ENCODE results near the gene CHM. TPM values are rescaled to one million over a fixed set of nuclear protein-coding genes. Genes with fewer than 3 reads are reported as not detected.
"Not testable (repeated sequence)": the region's sequence is repeated elsewhere in the genome, so short reads cannot be mapped to it uniquely, and the experiment has no call there.

Gene CHM
- total RNA-seq, 1 donor from 2014 or later, result 13.1 TPM

DNA sequence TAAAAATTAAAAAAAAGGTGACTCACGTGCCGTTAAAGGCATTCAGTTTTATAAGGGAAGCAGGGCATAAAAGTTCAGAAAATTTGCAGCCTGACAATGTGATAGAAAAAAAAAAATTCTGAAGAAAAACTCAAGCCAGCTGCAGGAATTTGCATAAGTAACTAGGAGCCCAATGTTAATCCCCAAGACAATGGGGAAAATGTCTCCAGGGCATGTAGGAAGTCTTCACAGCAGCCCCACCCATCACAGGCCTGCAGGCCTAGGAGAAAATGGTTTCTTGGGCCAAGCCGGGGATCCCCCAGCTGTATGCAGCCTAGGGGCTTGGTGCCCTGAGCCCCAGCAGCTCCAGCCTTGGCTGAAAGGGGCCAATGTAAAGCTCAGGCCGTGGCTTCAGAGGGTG, 31.2 kb downstream of the CHM start:
- Mint-ChIP-seq H3K4me1 (ENCODE audit: low read depth) (peaks cover 10% of the 10 kb centered on the region), H3K36me3 (ENCODE audit: low read depth) (peaks cover 47% of the 10 kb centered on the region)
- intact Hi-C loops (cut with micrococcal nuclease), result no loop called here

DNA sequence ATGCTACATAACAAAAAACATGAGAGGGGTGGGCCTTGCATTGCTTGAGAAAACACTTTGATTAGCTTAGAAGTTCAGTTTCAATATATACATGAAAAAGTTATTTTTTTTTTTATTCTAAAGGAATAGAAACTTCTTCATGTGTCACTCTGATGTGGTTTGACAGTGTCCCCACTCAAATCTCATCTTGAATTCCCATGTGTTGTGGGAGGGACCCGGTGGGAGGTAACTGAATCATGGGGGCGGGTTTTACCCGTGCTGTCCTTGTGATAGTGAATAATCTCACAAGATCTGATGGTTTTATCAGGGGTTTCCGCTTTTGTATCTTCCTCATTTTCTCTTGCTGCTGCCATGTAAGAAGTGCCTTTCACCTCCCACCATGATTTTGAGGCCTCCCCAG, 32.4 kb downstream of the CHM start:
- H3K27me3 Mint-ChIP-seq (ENCODE audit: low read depth); H3K4me3 Mint-ChIP-seq (ENCODE audit: low read depth); DNase-seq (ENCODE audit: low spot score); H3K9me3 Mint-ChIP-seq; intact Hi-C loops (cut with micrococcal nuclease): not testable (repeated sequence)
- peak overlapping the region; percentile 42 for H3K27ac Mint-ChIP-seq
- H3K36me3 Mint-ChIP-seq (ENCODE audit: low read depth), result peaks cover 45% of the 10 kb centered on the region
- H3K4me1 Mint-ChIP-seq (ENCODE audit: low read depth), result peaks cover 10% of the 10 kb centered on the region

More for the DNA sequence above, 31.2 kb downstream of the CHM start:
- H3K9me3 Mint-ChIP-seq, result peaks cover 5% of the 10 kb centered on the region
- no peaks in the 10 kb centered on the region for H3K27me3 Mint-ChIP-seq (ENCODE audit: low read depth)
- H3K4me3 Mint-ChIP-seq (ENCODE audit: low read depth), result no peak overlapping the region
- H3K27ac Mint-ChIP-seq, result no peak overlapping the region
- DNase-seq (ENCODE audit: low spot score), result no peak

DNA sequence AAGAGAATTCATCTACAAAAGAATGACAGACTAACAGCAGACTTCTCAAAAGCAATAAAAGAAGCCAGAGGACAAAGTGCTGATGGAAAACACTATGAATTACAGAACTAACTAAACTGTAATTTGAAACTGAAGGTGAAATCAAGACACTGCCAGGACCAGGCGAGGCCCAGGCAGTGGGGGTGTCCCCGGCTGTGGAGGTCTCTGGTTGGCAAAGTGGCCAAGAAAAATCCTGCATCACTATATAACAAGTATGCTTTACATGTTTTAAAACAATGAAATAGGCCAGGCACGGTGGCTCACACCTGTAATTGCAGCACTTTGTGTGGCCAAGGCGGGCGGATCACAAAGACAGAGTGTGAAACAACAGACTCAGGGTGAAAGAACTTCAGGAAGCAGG, 32.9 kb downstream of the CHM start:
- no peak for DNase-seq (ENCODE audit: low spot score)
- H3K4me1 Mint-ChIP-seq (ENCODE audit: low read depth), result peaks cover 10% of the 10 kb centered on the region
- intact Hi-C loops (cut with micrococcal nuclease), result no loop called here
- no peak overlapping the region for H3K4me3 Mint-ChIP-seq (ENCODE audit: low read depth)
- H3K36me3 Mint-ChIP-seq (ENCODE audit: low read depth), result peaks cover 45% of the 10 kb centered on the region
- H3K9me3 Mint-ChIP-seq, result peaks cover 5% of the 10 kb centered on the region
- no peaks in the 10 kb centered on the region for H3K27me3 Mint-ChIP-seq (ENCODE audit: low read depth)
- H3K27ac Mint-ChIP-seq, result no peak overlapping the region

DNA sequence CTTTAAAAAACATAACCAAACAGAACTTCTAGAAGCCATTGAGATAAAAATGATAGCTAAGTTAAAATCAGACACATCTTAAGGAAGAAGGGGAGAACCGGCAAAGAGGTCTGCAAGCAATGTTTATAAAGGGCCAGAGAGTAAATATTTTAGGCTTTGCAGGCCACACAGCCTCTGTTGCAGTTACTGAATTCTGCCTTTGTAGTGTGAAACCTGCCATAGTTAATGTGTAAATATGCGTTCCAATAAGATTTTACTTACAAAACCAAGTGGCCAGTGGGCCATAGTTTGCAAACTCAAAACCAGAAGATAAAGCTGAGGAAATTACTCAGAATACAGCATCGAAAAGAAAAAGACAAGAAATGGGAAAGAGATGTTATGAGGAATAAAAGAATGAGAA, 33.6 kb downstream of the CHM start:
- DNase-seq (ENCODE audit: low spot score), result no peak
- Mint-ChIP-seq H3K36me3 (ENCODE audit: low read depth) (peaks cover 44% of the 10 kb centered on the region), H3K4me3 (ENCODE audit: low read depth) (no peak overlapping the region), H3K4me1 (ENCODE audit: low read depth) (peaks cover 10% of the 10 kb centered on the region), H3K27ac (no peak overlapping the region), H3K9me3 (peaks cover 5% of the 10 kb centered on the region), H3K27me3 (ENCODE audit: low read depth) (no peaks in the 10 kb centered on the region)
- intact Hi-C loops (cut with micrococcal nuclease), result no loop called here

DNA sequence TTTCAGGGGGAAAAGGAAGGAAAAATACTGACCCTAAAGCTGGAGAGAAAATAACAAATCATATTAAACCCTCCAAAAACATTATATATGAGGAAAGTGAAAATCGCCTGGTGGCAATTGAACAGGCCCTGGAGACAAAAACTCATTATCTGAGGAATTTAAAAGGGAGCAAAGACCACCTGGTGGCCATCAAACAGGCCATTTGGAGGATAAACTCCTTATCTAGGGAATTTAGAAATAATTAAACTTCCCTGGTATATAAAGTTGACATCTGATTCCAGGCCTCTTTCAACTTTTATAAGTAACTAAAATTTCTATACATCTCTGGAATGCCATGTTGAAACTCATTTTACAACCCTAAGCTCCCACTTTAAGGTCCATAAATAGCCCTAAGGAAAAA, 35.2 kb downstream of the CHM start:
- Mint-ChIP-seq H3K4me1 (ENCODE audit: low read depth) (peaks cover 10% of the 10 kb centered on the region), H3K27me3 (ENCODE audit: low read depth) (no peaks in the 10 kb centered on the region), H3K4me3 (ENCODE audit: low read depth) (no peak overlapping the region)

DNA sequence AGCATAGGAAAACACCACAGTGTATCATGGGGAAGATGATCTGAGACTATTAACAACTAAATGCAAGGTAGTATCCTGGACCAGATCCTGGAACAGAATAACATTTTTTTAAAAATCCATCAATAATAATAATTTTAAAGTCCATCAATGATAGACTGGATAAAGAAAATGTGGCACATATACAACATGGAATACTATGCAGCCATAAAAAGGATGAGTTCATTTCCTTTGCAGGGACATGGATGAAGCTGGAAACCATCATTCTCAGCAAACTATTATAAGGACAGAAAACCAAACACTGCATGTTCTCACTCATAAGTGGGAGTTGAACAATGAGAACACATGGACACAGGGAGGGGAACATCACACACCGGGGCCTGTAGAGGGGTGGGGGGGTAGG, 37.6 kb downstream of the CHM start:
- Mint-ChIP-seq H3K4me1 (ENCODE audit: low read depth) (peaks cover 12% of the 10 kb centered on the region), H3K36me3 (ENCODE audit: low read depth) (peaks cover 27% of the 10 kb centered on the region)
- H3K27me3 Mint-ChIP-seq (ENCODE audit: low read depth); intact Hi-C loops (cut with micrococcal nuclease); DNase-seq (ENCODE audit: low spot score); H3K9me3 Mint-ChIP-seq; H3K4me3 Mint-ChIP-seq (ENCODE audit: low read depth); H3K27ac Mint-ChIP-seq: not testable (repeated sequence)

More for the DNA sequence above, 35.2 kb downstream of the CHM start:
- intact Hi-C loops (cut with micrococcal nuclease), result no loop called here
- peaks cover 5% of the 10 kb centered on the region for H3K9me3 Mint-ChIP-seq
- H3K27ac Mint-ChIP-seq, result no peak overlapping the region
- no peak for DNase-seq (ENCODE audit: low spot score)
- peaks cover 38% of the 10 kb centered on the region for H3K36me3 Mint-ChIP-seq (ENCODE audit: low read depth)

DNA sequence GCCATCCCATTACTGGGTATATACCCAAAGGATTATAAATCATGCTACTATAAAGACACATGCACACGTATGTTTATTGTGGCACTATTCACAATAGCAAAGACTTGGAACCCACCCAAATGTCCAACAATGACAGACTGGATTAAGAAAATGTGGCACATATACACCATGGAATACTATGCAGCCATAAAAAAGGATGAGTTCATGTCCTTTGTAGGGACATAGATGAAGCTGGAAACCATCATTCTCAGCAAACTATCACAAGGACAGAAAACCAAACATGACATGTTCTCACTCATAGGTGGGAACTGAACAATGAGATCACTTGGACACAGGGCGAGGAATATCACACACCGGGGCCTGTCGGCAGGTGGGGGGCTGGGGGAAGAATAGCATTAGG, 39.5 kb downstream of the CHM start:
- H3K27me3 Mint-ChIP-seq (ENCODE audit: low read depth); H3K27ac Mint-ChIP-seq; H3K9me3 Mint-ChIP-seq; intact Hi-C loops (cut with micrococcal nuclease); DNase-seq (ENCODE audit: low spot score); H3K4me3 Mint-ChIP-seq (ENCODE audit: low read depth): not testable (repeated sequence)
- H3K36me3 Mint-ChIP-seq (ENCODE audit: low read depth), result peaks cover 15% of the 10 kb centered on the region
- H3K4me1 Mint-ChIP-seq (ENCODE audit: low read depth), result peaks cover 22% of the 10 kb centered on the region

DNA sequence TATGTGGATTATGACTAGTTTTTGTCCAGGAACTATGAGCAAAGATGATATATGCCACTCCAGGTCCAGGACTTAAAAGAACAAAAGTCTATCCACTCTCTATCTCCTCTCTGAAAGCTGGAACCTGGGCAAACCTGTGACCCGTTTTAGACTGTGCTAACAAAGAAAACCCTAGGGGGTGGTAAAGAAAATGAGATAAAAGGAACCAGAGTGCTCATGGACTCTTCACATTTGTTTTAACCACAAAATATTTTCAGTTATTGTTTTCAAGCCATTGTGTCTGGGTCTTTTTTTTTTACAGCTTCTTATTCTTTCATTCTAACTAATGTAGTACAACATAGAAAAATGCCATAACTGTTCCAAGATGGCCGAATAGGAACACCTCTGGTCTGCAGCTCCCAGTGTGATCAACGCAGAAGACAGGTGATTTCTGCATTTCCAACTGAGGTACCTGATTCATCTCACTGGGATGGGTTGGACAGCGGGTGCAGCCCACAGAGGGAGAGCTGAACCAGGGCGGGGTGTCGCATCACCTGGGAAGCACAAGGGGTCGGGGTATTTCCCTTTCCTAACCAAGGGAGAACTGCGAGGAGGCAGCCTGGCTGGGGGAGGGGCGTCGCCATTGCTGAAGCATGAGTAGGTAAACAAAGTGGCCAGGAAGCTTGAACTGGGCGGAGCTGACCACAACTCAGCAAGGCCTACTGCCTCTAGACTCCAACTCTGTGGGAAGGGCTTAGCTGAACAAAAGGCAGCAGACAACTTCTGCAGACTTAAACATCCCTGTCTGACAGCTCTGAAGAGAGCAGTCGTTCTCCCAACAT, 45.1 kb downstream of the CHM start:
- no peaks in the 10 kb centered on the region for H3K9me3 Mint-ChIP-seq
- intact Hi-C loops (cut with micrococcal nuclease), result no loop called here

DNA sequence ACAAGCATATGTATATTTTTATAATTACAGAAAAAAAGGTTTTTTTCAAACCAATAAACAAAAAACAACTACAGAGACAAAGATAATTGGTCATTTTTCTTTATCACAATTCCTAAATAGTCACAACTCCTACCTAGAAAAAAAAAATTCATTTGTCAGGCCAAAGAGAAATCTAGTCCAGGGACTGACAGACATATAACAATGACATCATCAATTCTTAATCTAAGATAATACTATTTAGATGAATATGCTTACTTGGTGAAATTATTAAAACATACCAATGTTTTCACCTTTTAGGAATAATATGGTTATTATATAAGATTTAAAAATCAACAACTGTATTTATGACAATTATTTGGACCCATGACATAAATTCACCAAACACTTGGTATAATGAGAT, 48.4 kb downstream of the CHM start:
- H3K4me3 Mint-ChIP-seq (ENCODE audit: low read depth), result no peak overlapping the region
- no peak overlapping the region for H3K27ac Mint-ChIP-seq
- H3K9me3 Mint-ChIP-seq, result no peaks in the 10 kb centered on the region
- H3K36me3 Mint-ChIP-seq (ENCODE audit: low read depth), result no peaks in the 10 kb centered on the region
- intact Hi-C loops (cut with micrococcal nuclease), result no loop called here
- H3K27me3 Mint-ChIP-seq (ENCODE audit: low read depth), result no peaks in the 10 kb centered on the region
- H3K4me1 Mint-ChIP-seq (ENCODE audit: low read depth), result peaks cover 22% of the 10 kb centered on the region
- no peak for DNase-seq (ENCODE audit: low spot score)

More for the DNA sequence above, 45.1 kb downstream of the CHM start:
- peak; percentile 10 for DNase-seq (ENCODE audit: low spot score)
- no peaks in the 10 kb centered on the region for H3K27me3 Mint-ChIP-seq (ENCODE audit: low read depth)
- peaks cover 30% of the 10 kb centered on the region for H3K4me1 Mint-ChIP-seq (ENCODE audit: low read depth)
- no peak overlapping the region for H3K27ac Mint-ChIP-seq
- no peak overlapping the region for H3K4me3 Mint-ChIP-seq (ENCODE audit: low read depth)
- H3K36me3 Mint-ChIP-seq (ENCODE audit: low read depth), result no peaks in the 10 kb centered on the region

DNA sequence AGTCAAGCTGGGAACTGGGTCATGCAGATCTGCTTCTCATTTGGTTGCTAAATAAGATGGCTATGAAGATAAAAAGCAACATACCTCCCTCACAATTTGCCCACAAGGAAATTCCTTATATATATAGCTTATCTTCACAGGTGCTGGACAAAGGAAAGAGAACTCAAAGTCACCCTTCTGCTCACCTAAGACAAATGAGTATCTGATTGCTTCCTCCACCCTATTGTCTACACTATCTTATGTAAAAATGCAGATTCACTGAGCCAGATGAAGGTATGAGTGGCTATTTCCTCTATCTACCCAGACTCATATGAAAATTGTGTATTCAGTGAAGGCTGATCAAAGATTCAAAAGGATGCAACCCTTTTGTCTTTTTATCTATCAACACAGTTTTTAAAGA, 50.8 kb downstream of the CHM start:
- no peak overlapping the region for H3K4me3 Mint-ChIP-seq (ENCODE audit: low read depth)
- peaks cover 17% of the 10 kb centered on the region for H3K4me1 Mint-ChIP-seq (ENCODE audit: low read depth)
- H3K9me3 Mint-ChIP-seq, result no peaks in the 10 kb centered on the region
- no peaks in the 10 kb centered on the region for H3K36me3 Mint-ChIP-seq (ENCODE audit: low read depth)
- no peak overlapping the region for H3K27ac Mint-ChIP-seq
- H3K27me3 Mint-ChIP-seq (ENCODE audit: low read depth), result no peaks in the 10 kb centered on the region
- DNase-seq (ENCODE audit: low spot score), result no peak
- intact Hi-C loops (cut with micrococcal nuclease), result no loop called here

DNA sequence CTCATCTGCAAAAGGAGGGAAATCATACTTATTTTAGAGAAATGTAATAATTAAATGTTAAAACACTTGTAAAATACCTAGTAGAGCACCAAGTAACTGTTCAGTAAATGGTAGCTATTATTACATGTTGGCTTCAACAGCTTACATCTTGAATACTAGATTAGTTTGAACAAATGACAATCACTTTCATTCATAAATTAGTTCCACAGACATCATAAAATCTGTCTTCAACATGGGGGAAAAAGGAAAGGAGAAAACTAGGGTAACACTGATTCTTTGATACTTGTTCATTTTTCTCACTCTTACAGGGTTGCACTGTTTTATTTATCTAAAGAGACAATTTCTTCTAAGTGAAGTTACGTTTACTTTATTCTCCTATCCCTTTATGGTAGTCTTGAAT, 51.7 kb downstream of the CHM start:
- Mint-ChIP-seq H3K27ac (no peak overlapping the region), H3K27me3 (ENCODE audit: low read depth) (no peaks in the 10 kb centered on the region), H3K9me3 (no peaks in the 10 kb centered on the region), H3K36me3 (ENCODE audit: low read depth) (no peaks in the 10 kb centered on the region), H3K4me3 (ENCODE audit: low read depth) (no peak overlapping the region), H3K4me1 (ENCODE audit: low read depth) (peaks cover 14% of the 10 kb centered on the region)
- no peak for DNase-seq (ENCODE audit: low spot score)
- intact Hi-C loops (cut with micrococcal nuclease), result no loop called here

DNA sequence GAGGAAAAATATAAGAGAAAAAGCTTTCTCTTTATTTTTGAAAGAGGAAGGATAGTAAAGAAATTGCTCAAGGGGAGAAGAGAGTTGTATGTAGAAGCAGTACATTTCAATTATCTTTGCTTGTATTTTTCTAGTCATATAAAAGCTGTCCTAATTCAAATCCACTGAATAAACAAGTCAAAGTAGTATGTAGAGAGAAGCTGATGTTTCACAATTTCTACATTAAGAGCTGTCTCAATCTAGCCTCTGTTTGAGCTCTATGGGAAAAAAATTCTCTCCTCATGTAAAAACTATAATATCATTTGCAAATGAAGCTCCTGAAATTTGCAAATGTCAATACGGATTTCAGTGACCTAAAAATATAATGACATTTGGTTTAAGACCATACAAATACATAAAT, 52.6 kb downstream of the CHM start:
- Mint-ChIP-seq H3K27me3 (ENCODE audit: low read depth) (no peaks in the 10 kb centered on the region), H3K4me1 (ENCODE audit: low read depth) (peaks cover 14% of the 10 kb centered on the region), H3K4me3 (ENCODE audit: low read depth) (no peak overlapping the region), H3K9me3 (no peaks in the 10 kb centered on the region), H3K27ac (no peak overlapping the region), H3K36me3 (ENCODE audit: low read depth) (no peaks in the 10 kb centered on the region)
- intact Hi-C loops (cut with micrococcal nuclease), result no loop called here
- no peak for DNase-seq (ENCODE audit: low spot score)

DNA sequence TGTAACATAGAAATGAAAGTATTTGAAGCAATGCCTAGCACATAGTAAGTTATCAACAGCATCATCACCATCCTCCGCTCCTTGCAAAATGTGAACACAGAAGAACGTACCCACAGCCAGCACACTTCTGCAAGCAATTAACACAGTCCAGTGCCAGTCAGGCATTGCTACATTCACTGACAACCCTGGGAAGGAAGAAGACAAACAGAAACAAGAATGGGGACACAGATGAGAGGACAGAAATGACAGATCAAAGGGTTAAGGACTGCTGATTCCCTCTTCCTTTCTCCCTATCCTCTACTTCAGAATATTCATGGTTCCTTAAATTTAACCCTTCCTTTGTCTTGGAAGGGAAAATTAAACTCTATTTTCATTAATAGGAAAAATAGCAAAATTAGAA, 53.1 kb downstream of the CHM start:
- intact Hi-C loops (cut with micrococcal nuclease), result no loop called here
- H3K36me3 Mint-ChIP-seq (ENCODE audit: low read depth), result no peaks in the 10 kb centered on the region
- H3K27ac Mint-ChIP-seq, result no peak overlapping the region
- no peak for DNase-seq (ENCODE audit: low spot score)
- no peak overlapping the region for H3K4me3 Mint-ChIP-seq (ENCODE audit: low read depth)
- H3K9me3 Mint-ChIP-seq, result no peaks in the 10 kb centered on the region
- peaks cover 14% of the 10 kb centered on the region for H3K4me1 Mint-ChIP-seq (ENCODE audit: low read depth)
- H3K27me3 Mint-ChIP-seq (ENCODE audit: low read depth), result no peaks in the 10 kb centered on the region

Measured in activated T-helper 2 cell treated with anti-CD3 and anti-CD28 coated beads, Interferon-gamma antibody, Interleukin-2, Interleukin-4, amounts not matched to agents 10 μg/mL and 5 μg/mL and 100 μg/mL, durations not matched to agents 14 hours and 24 hours and 36 hours (primary cell).